K562 (cell line): ENCODE data around the gene PLXNB1. TPM values are rescaled to one million over a fixed set of nuclear protein-coding genes. Genes with fewer than 3 reads are reported as not detected.
A peak's percentile ranks its signal among the peaks of the same experiment; 100 is the strongest.

ENCODE experiments used
- ATAC-seq: fragments of 200-7000 bp; cut with Tn5 transposase; 3 replicates; pipeline ENCODE4 v1.9.1; 2020; ENCODE audit warnings: moderate library complexity
- BruUV-seq: library from RNA; stranded (reverse); fragments of 400-500 nt; replicated peaks from 2 replicates; lab custom pipeline; 2021; lab: Mats Ljungman, UMichigan
- CTCF ChIA-PET: fragments of 300-600 bp; formaldehyde crosslinking; extraction: SDS; loops from one replicate; lab custom pipeline; 2021; ENCODE audit warnings: low intra/inter-chr PET ratio; lab: Yijun Ruan, JAX
- POLR2A ChIA-PET: fragments of 300-600, 350-650 bp; sonication (Branson Sonifier 250); formaldehyde crosslinking; extraction: SDS; loops from one replicate; lab custom pipeline; 2021; ENCODE audit warnings: antibody characterized with exemption, inconsistent platforms; lab: Yijun Ruan, JAX
- DNase-seq, 4 experiments: peaks; one replicate each; pipeline versions ENCODE4 v3.0.0 to v3.0.0-alpha.2; 2011 to 2018; ENCODE audit warnings: low spot score in 3 of 4, mixed read lengths in 3 of 4; ENCODE audit errors: extremely low read depth in 1 of 4
- FAIRE-seq: peaks from 2 replicates; lab custom pipeline; 2011; peaks lifted over from hg19 to GRCh38; lab: Jason Lieb, UNC
- H2AFZ ChIP-seq: 2 replicates; pipeline ENCODE4 v1.6.0; 2011; ENCODE audit warnings: low read depth, low read length, control low read depth, inconsistent platforms
- H3K27ac ChIP-seq: fragments of 200-600 bp; 3 replicates; pipeline ENCODE4 v1.8.0; 2011; ENCODE audit warnings: low read depth, mild to moderate bottlenecking, control low read depth, inconsistent platforms, low read length, moderate library complexity, mixed read lengths; ENCODE audit errors: extremely low read depth
- H3K27me3 ChIP-seq, 2 experiments: fragments of 300-600 bp in 1 of 2; 2 replicates in 1 of 2; 3 replicates in 1 of 2; pipeline versions ENCODE4 v1.6.0 to v1.8.0; 2011; ENCODE audit warnings: inconsistent platforms in 2 of 2, low read length in 2 of 2, mild to moderate bottlenecking in 1 of 2, mixed read lengths in 1 of 2, moderate library complexity in 1 of 2; ENCODE audit not compliant: control insufficient read depth in 2 of 2, insufficient read depth in 2 of 2
- H3K36me3 ChIP-seq: fragments of 300-600 bp; 3 replicates; pipeline ENCODE4 v1.8.0; 2011; ENCODE audit warnings: mild to moderate bottlenecking, low read length, inconsistent platforms; ENCODE audit not compliant: control insufficient read depth, insufficient read depth
- H3K4me1 ChIP-seq, 2 experiments: fragments of 200-600 bp in 1 of 2; replicated peaks in 1 of 2; 2 replicates in 1 of 2; 3 replicates in 1 of 2; pipeline versions ENCODE4 v1.5.1 to v1.8.0; 2011; ENCODE audit warnings: inconsistent platforms in 2 of 2, low read length in 2 of 2, mild to moderate bottlenecking in 1 of 2, mixed read lengths in 1 of 2, moderate library complexity in 1 of 2; ENCODE audit not compliant: control insufficient read depth in 2 of 2, insufficient read depth in 2 of 2
- H3K4me2 ChIP-seq: 2 replicates; pipeline ENCODE4 v1.6.1; 2011; ENCODE audit warnings: low read length, control low read depth, inconsistent platforms, mixed read lengths; ENCODE audit not compliant: insufficient read depth
- H3K4me3 ChIP-seq: fragments of 200-600 bp; sonication (generic), shearing (Covaris generic); 2 replicates; pipeline ENCODE4 v1.5.1; 2016; ENCODE audit warnings: control low read depth, inconsistent platforms
- H3K79me2 ChIP-seq: fragments of 200-600 bp; 3 replicates; pipeline ENCODE4 v1.8.0; 2011; ENCODE audit warnings: low read length, inconsistent platforms; ENCODE audit not compliant: control insufficient read depth, insufficient read depth
- H3K9ac ChIP-seq, 2 experiments: 2 replicates each; pipeline versions ENCODE4 v1.6.0 to v1.6.1; 2011; ENCODE audit warnings: low read depth in 2 of 2, low read length in 2 of 2, control low read depth in 1 of 2, inconsistent platforms in 1 of 2, mild to moderate bottlenecking in 1 of 2, mixed read lengths in 1 of 2; ENCODE audit not compliant: insufficient read depth in 1 of 2
- H3K9me1 ChIP-seq: one replicate; pipeline ENCODE4 v1.6.0; 2011; ENCODE audit warnings: inconsistent platforms, mild to moderate bottlenecking, low read length, moderate library complexity; ENCODE audit not compliant: control insufficient read depth, insufficient read depth
- H3K9me3 ChIP-seq: replicated peaks from 2 replicates; pipeline ENCODE4 v1.5.1; 2011; ENCODE audit warnings: low read depth, low read length, inconsistent platforms; ENCODE audit not compliant: control insufficient read depth, insufficient read depth
- H4K20me1 ChIP-seq: replicated peaks from 2 replicates; pipeline ENCODE4 v1.6.1; 2011; ENCODE audit warnings: low read length, inconsistent platforms, mixed read lengths; ENCODE audit not compliant: control insufficient read depth, insufficient read depth
- ARNT ChIP-seq, 2 experiments: fragments of 450-650 bp; IDR thresholded peaks; 2 replicates each; pipeline ENCODE4 v1.6.1; 2016; ENCODE audit warnings: mild to moderate bottlenecking in 1 of 2
- BRD4 ChIP-seq: fragments of 200-600 bp; sonication (generic); IDR thresholded peaks from 2 replicates; pipeline ENCODE4 v1.6.1; 2017; ENCODE audit warnings: inconsistent platforms
- FUS ChIP-seq: fragments of 200-400 bp; formaldehyde crosslinking; optimal IDR thresholded peaks from 2 replicates; pipeline ENCODE3; 2017; ENCODE audit warnings: low read depth, low read length
- TSC22D4 ChIP-seq: fragments of 450-650 bp; IDR thresholded peaks from 2 replicates; pipeline ENCODE4 v1.6.1; 2016; ENCODE audit warnings: missing genetic modification characterization, missing biosample characterization, control low read depth
- ZNF124 ChIP-seq: sonication (generic); formaldehyde crosslinking; IDR thresholded peaks from 2 replicates; pipeline ENCODE4 v1.8.1; 2022; ENCODE audit warnings: missing genetic modification reagents
- ZNF133 ChIP-seq: fragments of 250-450 bp; sonication (Bioruptor Pico); IDR thresholded peaks from 2 replicates; pipeline ENCODE4 v1.4.0; 2020; ENCODE audit warnings: mild to moderate bottlenecking
- WGBS: fragments of 100-300 bp; shearing (Covaris generic); methylation state at CpG from one replicate; pipeline ENCODE4 v1.1.6; 2016; ENCODE audit warnings: low coverage, mixed read lengths; ENCODE audit not compliant: insufficient coverage; ENCODE audit errors: missing lambda C conversion rate; 5-methylcytosine and 5-hydroxymethylcytosine counted together
- in situ Hi-C: fragments of 300-500 bp; cut with MboI; formaldehyde crosslinking; loops from 4 replicates; pipeline ENCODE4 v1.15.0; 2018; ENCODE audit warnings: inconsistent platforms, mixed read lengths
- intact Hi-C: fragments of 100-400 bp; cut with micrococcal nuclease; formaldehyde crosslinking; loops from 2 replicates; pipeline ENCODE4 v1.14.2; 2022
- polyA plus RNA-seq, 8 experiments: library from polyadenylated mRNA; depleted of rRNA in 4 of 8; stranded (reverse) in 5 of 8; unstranded in 3 of 8; fragments of >200 nt; fragmentation: Nextera tagmentation in 2 of 8; fragmentation: Illumina TruSeq in 1 of 8; extraction: Ambion mirVana in 2 of 8; extraction: Trizol in 1 of 8; gene quantifications; 2 replicates each; pipeline versions ENCODE4 v1.2.1 to v1.2.3, GENCODE V29; 2011 to 2014; ENCODE audit warnings: inconsistent platforms in 1 of 8, missing spikeins in 1 of 8
- total RNA-seq, 7 experiments: library from RNA; depleted of rRNA in 6 of 7; stranded (reverse); fragments of >200 nt in 6 of 7; fragmentation: Illumina TruSeq in 2 of 7; extraction: Trizol in 2 of 7; gene quantifications; 2 replicates each; pipeline versions ENCODE4 v1.2.1 to v1.2.3, GENCODE V29; 2011 to 2021; ENCODE audit warnings: low replicate concordance in 1 of 7
- TF ChIP-seq, protein P1 (sequence below): sonication (generic); formaldehyde crosslinking; IDR thresholded peaks from 2 replicates; pipeline ENCODE4 v1.8.1; 2023; ENCODE audit warnings: missing genetic modification reagents, mild to moderate bottlenecking, borderline replicate concordance
- TF ChIP-seq, protein P2 (sequence below): fragments of 250-450 bp; sonication (Bioruptor Pico); IDR thresholded peaks from 2 replicates; pipeline ENCODE4 v1.8.0; 2022; ENCODE audit warnings: moderate library complexity, mild to moderate bottlenecking, inconsistent platforms

Gene PLXNB1
- total and polyA plus RNA-seq, 9 of the 15 experiments (the other 6 are each of a cell fraction or from before 2014, with no cell fraction given), result 0.17 to 17.4 (median 6.0) TPM

DNA sequence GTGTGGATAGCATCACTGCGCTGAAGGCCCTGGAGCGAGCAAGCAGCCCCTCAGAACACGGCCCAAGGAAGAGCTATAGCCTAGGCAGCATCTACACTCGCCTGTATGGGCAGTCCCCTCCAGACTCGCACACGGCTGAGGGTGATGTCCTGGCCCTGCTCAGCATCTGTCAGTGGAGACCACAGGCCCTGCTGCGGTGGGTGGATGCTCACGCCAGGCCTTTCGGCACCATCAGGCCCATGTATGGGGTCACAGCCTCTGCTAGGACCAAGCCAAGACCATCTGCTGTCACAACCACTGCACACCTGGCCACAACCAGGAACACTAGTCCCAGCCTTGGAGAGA, 37.2 kb upstream of the PLXNB1 start:
- Histone ChIP-seq H3K27me3 (no peaks in the 10 kb centered on the region), H3K79me2 (peaks cover 15% of the 10 kb centered on the region), H3K9me3 (no peaks in the 10 kb centered on the region), H3K4me3 (no peak overlapping the region), H3K4me1 (peaks cover 6 to 54% of the 10 kb centered on the region in 2 experiments), H3K36me3 (peaks cover 38% of the 10 kb centered on the region; the same call in 1 of the 3 replicates), H3K9me1 (no peaks in the 10 kb centered on the region), H4K20me1 (no peaks in the 10 kb centered on the region; the same call in 1 of the 2 replicates), H2AFZ (no peak overlapping the region), H3K4me2 (no peak overlapping the region), H3K9ac (peak overlapping the region in 1 of 2 experiments; percentile 83; a peak in 3 of 4 replicates), H3K27ac (no peak overlapping the region)
- ChIA-PET POLR2A (no interaction called here), CTCF (no interaction called here)
- intact Hi-C loops, result no loop called here
- DNase-seq (no peak), FAIRE-seq (no peak), ATAC-seq (no peak)
- TF ChIP-seq BRD4 (no peak), FUS (no peak), ARNT (IDR thresholded peaks at IDR 0.05) (no peak), ZNF133 (CRISPR knock-in tag) (no peak), TSC22D4 (tag) (no peak), ZNF124 (0 out of 2 replicates have a peak, but pooled peaks have one; percentile 5)
- TF ChIP-seq, protein P1, sequence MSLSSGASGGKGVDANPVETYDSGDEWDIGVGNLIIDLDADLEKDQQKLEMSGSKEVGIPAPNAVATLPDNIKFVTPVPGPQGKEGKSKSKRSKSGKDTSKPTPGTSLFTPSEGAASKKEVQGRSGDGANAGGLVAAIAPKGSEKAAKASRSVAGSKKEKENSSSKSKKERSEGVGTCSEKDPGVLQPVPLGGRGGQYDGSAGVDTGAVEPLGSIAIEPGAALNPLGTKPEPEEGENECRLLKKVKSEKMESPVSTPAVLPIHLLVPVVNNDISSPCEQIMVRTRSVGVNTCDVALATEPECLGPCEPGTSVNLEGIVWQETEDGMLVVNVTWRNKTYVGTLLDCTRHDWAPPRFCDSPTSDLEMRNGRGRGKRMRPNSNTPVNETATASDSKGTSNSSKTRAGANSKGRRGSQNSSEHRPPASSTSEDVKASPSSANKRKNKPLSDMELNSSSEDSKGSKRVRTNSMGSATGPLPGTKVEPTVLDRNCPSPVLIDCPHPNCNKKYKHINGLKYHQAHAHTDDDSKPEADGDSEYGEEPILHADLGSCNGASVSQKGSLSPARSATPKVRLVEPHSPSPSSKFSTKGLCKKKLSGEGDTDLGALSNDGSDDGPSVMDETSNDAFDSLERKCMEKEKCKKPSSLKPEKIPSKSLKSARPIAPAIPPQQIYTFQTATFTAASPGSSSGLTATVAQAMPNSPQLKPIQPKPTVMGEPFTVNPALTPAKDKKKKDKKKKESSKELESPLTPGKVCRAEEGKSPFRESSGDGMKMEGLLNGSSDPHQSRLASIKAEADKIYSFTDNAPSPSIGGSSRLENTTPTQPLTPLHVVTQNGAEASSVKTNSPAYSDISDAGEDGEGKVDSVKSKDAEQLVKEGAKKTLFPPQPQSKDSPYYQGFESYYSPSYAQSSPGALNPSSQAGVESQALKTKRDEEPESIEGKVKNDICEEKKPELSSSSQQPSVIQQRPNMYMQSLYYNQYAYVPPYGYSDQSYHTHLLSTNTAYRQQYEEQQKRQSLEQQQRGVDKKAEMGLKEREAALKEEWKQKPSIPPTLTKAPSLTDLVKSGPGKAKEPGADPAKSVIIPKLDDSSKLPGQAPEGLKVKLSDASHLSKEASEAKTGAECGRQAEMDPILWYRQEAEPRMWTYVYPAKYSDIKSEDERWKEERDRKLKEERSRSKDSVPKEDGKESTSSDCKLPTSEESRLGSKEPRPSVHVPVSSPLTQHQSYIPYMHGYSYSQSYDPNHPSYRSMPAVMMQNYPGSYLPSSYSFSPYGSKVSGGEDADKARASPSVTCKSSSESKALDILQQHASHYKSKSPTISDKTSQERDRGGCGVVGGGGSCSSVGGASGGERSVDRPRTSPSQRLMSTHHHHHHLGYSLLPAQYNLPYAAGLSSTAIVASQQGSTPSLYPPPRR (CRISPR knock-in tag), result no peak
- TF ChIP-seq, protein P2, sequence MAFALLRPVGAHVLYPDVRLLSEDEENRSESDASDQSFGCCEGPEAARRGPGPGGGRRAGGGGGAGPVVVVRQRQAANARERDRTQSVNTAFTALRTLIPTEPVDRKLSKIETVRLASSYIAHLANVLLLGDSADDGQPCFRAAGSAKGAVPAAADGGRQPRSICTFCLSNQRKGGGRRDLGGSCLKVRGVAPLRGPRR (CRISPR knock-in tag), result no peak
- in situ Hi-C loops, result loop anchor here (5.0 kb wide), 1 partner anchor 90 kb away; the partner anchor contains the start of gene PFKFB4
- BruUV-seq, result no TSS peak
- 97% methylated on average over 9 of the region's 9 CpGs for WGBS
